HT1080 (cell line): ENCODE measurements around the gene PPP2R2B. TPM values are rescaled to one million over a fixed set of nuclear protein-coding genes. Genes with fewer than 3 reads are reported as not detected.
"Not testable (repeated sequence)": the region's sequence is repeated elsewhere in the genome, so short reads cannot be mapped to it uniquely, and the experiment has no call there.

ENCODE experiments used
- DNase-seq: peaks from one replicate; pipeline ENCODE4 v3.0.0-alpha.2; 2015; ENCODE audit warnings: low read depth
- total RNA-seq: library from RNA; depleted of rRNA; stranded (reverse); fragments of >200 nt; shearing (Covaris generic); gene quantifications from 2 replicates; pipeline ENCODE4 v1.2.3, GENCODE V29; 2014

The PPP2R2B gene
- total RNA-seq, 1 experiment from 2014 or later = not detected

DNA sequence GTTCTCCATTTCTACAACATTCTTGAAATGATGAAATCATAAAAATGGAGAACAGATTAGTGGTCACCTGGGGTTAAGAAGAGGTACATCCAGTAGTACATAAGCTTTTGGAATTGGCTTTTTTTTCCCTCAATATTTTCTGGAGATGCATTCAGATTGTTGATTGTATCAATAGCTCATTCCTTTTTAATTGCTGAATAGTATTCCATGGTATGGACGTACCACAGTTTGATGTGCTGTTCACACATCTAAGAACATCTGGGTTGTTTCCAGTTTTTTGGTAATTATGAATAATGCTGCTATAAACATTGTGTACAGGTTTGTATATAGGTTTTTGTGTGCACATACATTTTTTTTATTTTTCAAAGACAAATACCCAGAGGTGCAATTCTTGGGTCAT lies 130.0 kb downstream of the PPP2R2B start:
- no peak for DNase-seq

DNA sequence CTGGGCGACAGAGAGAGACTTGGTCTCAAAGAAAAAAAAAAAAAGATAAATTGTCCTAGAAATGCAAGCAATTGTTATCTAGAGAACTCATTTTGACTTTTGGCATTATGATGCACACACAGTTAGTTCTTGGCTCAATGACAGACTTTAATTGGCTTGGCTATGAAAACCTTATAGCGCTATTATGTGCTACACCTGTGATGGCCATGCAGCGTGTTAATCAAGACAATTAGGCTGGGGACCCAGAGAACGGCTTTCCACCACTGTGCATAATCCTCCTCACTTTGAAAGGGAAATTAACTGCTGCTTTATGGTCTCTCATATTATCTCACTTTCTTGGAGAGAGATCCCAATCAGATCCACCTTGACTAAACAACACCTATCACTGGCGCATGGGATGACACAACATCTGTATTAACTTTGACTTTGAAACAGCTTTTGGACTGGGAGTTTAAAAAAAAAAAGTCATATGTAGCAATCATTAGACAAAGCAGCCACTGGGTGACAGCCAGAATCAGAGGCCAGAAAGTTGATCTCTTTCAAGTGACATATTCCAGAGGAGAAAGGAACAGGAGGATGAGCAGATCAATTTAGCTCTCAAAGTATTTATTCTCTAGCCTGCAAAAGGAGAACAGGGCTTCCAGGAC lies 132.5 kb downstream of the PPP2R2B start:
- no peak for DNase-seq

DNA sequence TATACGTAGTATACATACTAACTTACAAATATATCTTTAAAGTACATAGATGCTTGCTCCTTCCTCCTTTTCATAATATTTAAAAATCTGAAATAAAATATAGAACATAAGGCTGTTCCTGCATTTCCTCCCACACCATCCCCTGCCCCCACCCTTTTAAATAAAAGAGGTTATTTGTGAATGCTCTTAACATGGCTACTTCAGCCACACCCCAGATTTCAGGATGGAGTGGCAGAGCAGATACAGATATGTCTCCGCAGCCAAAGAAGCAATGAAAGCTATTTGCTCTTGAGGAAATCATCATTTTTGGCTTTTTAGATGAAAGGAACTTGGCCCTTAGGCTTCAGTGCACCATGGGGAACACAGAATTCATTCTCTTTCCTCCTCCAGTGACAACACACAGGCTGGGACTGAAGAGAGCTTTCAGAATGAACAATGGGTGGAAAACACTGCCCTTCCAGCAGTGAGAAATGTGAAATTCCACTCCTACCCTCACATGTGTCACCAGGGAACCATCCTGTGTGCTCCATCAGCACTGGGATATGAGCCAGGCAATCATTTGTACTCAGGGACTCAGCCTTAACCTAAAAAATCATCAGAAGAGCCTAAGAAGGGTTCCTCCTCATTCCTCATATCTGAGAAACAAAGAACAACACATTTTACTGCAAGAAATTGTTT lies 134.3 kb downstream of the PPP2R2B start:
- peak; percentile 24 for DNase-seq

DNA sequence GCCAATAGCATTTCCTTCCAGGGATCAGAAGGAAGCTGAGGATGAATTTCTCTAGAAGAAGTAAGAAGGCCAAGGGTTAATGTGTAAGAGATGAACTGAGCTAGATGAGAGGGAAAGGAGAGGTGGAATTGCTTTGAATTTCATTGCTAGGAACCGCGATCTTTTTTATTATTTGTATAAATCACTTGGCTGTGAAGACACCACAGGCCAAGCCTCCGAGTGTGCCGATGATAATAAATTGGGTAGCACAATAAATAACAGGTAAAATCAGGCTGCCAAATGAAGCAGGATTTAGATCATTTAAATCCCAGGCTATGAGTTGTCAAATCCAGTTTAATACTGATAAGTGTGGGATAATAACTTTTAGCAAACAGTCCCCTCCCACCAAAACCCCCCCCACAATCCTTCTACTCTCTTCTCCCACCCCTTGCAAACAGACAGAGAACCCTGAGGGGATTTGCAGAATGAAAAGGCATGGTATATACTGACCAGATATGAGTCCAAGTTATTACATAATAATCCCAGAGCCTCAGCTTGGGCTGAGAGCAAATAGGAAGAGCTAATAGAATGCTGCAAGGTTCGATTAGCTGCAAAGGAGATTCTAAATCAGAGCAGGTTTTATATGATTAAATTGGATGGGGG lies 143.5 kb downstream of the PPP2R2B start:
- no peak for DNase-seq

DNA sequence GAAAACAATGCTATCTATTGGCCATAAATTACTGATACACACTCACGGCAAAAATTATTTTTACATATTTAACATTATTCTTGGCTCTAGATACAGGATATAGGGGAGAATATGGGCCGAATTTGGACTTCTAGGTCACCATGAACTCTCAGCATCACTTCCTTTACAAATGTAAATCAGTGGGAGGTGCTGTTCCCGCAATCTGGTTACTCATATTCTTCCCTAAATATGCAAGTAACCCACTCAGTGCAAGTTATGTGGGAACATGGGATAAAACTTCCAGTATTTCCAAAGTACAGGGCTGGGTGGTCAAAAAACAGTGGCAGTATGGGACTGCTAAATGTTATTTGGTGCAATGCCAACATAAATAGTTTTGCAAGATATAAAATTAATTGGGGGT lies 145.6 kb downstream of the PPP2R2B start:
- DNase-seq = no peak

DNA sequence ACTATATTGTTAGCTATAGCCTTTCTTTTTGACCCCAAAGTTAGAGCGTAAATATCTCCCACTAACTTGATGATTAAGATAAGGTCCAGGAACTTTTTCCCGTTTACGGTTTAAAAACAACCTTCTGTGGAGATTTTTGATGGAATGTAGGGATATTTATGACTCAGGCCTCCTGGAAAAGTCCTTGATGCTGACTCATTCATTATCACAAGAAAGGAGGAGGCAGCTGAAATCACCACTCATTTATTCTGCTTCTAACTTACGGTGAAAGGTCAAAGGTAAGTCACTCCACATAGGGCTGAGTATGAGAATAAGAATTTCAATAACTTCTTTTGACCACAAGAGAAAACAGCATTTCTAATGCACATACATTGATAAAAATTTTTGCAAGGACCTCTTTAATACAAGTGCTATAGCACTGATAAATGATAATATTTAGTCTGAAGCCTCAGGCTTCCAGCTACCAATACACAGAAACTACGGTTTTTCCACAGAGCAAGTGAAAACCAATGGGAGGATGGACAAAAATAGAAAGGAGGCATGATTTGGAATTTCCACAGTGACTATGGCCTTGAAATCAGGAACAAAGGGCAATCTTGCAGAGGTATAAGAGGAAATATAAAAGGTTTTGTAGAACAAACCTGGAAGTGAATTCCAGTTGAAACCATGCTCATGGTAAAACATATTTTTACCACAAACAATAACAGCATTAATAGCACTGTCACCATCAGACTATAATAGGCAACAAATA lies 146.5 kb downstream of the PPP2R2B start:
- peak; percentile 94 for DNase-seq

DNA sequence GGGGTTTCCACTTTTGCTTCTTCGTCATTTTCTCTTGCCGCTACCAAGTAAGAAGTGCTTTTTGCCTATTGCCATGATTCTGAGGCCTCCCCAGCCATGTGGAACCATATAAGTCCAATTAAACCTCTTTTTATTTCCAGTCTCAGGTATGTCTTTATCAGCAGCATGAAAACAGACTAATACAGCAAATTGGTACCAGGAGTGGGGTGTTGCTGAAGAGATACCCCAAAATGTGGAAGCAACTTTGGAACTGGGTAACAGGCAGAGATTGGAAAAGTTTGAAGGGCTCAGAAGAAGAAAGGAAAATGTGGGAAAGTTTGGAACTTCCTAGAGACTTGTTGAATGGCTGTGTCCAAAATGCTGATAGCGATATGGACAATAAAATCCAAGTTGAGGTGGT lies 149.8 kb downstream of the PPP2R2B start:
- DNase-seq = not testable (repeated sequence)

DNA sequence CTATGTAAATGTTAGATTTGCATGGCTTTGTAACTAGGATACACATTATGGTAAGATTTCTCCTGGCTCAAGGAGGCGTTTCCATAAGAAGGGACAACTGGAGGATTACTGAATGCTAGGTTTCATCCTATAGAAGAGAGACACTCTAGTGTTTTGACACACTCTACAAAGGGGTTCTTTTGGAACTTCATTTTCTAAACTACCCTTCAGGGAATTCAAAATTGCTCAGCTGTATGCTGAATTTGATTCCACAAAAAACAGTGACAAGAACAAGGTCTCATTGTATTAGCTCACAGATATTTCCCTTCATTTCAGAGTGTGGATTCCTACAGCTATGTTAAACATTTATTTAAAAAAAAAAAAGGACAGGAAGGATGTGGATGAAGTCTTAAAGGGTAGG lies 151.7 kb downstream of the PPP2R2B start:
- no peak for DNase-seq

DNA sequence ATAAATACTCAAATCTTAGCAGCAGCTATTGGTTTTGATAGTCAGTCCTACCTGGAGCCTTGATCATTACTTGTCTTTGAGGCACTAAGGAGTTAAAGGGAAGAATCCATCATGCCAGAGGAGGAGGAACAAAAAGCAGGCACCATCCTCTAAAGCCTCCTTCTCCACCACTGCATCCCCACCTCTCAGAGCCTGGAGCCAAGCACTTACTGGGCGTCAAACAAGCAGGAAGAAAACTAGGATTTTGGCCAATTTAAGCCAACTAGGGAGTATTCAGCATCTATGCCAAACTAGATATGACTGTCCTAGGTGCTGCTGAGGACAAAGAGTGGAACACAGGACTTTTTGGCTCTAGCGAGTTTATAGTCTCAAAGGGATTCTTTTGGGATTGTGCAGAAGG lies 152.5 kb downstream of the PPP2R2B start:
- no peak for DNase-seq

DNA sequence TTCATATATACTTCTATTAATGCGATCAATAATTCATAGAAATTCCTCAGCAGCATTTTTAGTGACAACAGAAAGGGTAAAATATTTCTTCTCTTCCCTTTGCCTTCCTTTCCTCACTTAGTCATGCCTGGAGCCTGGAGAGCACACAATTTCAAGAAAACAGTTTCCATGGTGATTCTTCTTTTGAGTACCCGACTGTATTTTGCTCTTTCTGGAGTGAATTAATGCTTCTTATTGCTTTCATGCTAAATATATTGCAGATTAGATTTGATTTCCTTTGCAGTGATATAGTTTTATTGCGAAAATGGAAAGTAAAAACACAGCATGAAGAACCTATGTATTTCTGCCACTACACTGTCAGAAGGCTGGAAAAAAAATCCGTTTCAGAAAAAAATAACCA lies 153.5 kb downstream of the PPP2R2B start:
- no peak for DNase-seq

DNA sequence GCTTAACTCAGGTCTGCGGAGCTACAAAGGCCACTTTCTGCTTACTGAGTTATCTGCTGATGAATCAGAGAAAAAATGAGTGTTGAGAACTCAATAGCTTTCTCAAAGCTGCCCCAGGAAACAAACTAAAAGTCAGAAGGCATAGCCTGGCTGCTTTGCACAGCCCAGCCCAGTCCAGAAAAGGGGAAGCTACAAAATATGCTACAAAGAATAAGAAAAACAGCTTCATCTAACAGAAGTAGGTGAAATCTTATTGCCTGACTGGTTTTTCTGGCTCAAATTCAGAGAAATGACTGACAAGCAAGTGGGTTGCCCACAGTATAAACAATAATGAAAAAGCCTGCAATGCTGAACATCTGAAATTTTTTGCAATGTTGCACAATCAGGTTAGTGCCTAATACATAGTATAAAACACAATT lies 156.2 kb downstream of the PPP2R2B start:
- DNase-seq = no peak

DNA sequence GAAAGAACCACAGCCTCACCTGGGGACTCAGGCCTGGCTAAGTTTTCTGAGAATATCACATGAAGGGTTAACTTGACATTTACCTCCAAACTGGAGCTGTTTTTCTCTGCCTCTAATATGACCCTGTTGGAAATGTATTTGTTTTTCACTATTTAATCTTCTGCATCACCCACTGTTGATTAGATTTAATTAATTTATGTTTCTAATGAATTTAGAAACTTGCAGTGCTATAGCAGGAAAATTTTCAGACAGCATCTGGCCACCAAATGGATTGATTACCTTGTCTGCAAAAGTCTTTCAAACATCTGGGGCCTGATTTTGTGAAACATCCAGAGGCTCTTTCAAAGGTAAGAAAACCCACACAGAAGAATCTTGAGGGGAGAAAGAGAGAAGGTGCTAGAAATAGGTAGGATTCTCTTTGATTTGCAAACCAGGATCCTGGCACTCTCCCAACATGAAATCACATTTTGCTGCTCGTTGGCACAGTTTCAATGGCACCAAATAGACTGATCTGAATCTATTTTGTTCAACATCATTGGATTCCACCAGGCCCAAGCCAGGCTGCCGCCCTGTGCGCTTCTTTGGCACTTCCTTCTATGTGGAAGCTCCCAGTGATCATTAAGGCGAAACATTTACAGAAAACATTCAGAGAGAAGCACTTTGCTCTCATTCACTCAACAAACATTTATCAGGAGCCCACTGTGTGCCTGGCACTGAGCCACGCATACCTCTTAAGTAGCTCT lies 157.3 kb downstream of the PPP2R2B start:
- no peak for DNase-seq

DNA sequence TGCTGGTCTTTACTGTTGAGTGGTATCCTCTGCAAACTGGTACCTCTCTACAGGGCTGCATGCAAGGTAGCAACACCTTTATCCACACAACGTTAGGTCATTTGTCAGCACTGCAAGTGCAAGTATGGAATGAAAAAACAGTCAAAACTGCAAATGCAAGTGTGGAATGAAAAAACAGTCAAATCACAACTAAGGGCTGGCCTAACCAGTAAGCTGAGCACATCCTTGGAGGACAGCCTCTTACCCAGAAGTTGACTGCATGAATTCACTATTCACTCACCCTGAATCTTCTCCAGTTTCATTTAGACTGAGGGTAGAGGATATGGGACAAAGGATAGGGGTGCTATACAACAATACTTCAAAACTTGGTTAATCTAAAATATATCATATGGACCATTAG lies 158.4 kb downstream of the PPP2R2B start:
- no peak for DNase-seq

DNA sequence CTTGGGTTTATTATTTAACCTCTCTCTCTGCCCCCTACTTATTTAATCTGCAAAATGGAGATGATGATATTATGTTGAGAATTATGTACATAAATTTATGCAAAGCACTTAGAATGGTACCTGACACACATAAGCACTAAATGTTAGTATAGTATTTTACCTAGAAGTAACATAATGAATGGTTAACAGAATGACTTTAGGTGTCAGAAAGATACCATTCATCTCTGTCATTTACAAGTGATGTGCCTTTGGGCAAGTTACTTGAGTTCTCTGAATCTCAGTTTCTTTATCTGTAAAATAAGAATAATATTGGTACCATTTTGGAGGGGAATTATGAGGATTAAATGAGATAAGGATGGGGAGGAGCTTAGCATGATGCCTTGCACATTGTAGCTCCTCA lies 159.4 kb downstream of the PPP2R2B start:
- DNase-seq = no peak

DNA sequence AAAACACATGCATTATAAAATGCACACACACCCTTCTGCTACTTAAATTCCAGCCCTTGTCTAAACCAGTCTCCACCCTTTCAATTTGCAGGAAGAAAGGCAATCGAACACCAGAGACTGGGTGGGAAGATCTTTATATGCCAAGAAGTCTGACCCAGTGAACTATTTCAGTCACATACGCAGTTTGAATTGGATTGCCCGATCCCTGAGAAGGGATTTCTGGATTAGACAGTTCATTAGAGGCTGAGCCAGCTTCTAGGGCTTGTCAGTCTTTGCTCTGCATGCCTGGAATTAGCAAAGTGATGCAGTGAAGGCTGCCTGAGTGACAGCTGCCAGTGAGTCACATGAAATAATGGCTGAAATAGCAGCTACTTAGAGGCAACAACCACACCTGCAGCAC lies 159.9 kb downstream of the PPP2R2B start:
- DNase-seq = no peak

DNA sequence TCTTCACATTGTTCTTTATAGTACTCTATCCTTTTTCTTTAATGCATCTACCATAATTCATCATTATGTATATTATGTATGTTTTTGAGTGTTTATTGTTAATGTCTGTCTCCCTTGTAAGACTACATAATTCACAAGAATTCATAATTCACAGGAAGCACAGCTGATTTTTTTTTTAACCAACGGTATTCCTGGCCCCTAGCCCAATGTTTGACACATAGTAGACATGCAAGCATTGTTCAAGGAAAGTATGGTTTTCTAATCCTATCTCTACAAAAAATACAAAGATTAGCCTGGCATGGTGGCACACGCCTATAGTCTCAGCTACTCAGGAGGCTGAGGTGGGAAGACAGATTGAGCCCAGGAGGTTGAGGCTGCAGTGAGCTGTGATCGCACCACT lies 160.6 kb downstream of the PPP2R2B start:
- DNase-seq = no peak

DNA sequence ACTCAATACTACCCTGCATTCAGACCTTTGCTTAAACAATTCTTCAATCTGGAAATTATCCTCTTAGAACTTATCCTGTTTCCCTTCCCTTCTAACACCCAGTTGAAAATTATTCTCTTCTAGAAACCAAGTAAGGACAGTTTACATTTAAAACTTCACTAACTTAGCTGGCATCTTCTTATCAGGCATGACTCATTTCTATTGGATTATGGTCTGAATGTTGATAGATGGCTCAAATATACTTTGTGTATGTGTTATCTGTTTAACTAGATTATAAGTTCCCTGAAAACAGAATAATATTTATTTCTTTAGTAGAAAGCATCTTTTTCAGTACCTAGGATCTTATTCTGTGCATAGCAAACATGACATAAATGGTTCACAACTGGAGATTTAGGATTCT lies 161.9 kb downstream of the PPP2R2B start:
- DNase-seq = no peak

DNA sequence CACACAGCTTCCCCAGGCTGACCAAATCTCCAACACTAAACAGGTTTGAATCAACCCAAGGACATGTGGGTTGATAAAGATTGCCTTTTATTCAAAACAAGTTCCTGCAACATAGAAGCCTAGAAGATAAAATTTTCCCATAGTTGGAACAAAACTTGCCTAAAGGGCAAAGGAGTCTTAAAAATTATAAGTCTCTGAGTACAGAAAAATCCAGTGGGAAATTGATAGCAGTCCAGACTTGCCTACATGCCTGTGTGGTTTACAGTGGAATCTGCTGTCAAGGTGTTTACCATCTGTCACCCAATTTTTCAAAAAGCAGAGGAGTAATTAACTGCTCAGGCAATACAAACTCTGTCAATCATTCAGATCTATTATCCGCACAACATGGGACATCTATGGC lies 168.2 kb downstream of the PPP2R2B start:
- DNase-seq = no peak

DNA sequence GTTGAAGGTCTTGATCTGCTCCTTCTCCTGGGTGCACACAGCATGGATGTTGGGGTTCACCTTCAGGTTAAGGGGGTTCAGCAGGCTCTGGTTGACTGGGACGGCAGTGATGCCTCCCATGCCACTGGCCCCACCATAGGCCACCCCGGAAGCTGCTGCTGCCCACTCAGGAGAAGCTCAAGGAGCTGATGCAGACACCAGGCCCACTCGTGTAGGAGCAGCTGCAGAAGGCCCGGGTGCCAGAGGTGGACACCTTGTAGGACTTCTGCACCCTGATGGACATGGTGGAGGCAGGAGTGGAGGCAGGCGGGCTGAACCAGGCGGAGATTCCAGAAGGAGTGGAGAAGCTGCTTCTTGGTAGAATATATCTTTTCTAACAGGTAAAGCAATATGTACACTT lies 171.2 kb downstream of the PPP2R2B start:
- no peak for DNase-seq

DNA sequence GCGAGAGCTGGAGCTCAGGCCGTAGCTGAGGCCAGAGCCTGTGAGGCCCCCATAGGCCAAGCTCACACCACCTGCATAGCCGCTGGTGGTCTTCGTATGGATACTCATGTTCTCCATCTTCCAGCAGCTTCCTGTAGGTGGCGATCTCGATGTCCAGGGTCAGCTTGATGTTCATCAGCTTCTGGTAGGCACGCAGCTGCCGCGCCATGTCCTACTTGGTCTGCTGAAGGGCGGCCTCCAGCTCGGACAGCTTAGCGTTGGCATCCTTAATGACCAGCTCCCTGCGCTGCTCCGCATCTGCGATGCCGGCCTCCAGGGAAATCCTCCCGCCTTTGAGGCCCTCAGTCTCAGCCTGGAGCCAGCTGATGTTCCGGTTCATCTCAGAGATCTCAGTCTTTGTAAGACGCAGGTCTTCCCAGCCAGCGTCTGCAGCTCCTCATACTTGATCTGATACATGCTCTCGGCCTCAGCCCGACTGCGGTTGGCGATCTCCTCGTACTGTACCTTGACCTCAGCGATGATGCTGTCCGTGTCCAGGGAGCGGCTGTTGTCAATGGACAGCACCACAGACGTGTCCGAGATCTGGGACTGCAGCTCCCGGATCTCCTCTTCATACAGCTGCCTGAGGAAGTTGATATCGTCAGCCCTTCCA lies 172.1 kb downstream of the PPP2R2B start:
- DNase-seq = peak; percentile 1
